HG02943 (cell line): Measurements from ENCODE around the gene SLC2A11.

ENCODE experiments used
- ATAC-seq: cut with Tn5 transposase; IDR thresholded peaks from one replicate; pipeline ENCODE4 v1.9.1; 2021; ENCODE audit warnings: mild to moderate bottlenecking, low read depth, moderate library complexity; ENCODE audit not compliant: unreplicated experiment

SLC2A11 gene, protein sequence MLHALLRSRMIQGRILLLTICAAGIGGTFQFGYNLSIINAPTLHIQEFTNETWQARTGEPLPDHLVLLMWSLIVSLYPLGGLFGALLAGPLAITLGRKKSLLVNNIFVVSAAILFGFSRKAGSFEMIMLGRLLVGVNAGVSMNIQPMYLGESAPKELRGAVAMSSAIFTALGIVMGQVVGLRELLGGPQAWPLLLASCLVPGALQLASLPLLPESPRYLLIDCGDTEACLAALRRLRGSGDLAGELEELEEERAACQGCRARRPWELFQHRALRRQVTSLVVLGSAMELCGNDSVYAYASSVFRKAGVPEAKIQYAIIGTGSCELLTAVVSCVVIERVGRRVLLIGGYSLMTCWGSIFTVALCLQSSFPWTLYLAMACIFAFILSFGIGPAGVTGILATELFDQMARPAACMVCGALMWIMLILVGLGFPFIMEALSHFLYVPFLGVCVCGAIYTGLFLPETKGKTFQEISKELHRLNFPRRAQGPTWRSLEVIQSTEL

DNA sequence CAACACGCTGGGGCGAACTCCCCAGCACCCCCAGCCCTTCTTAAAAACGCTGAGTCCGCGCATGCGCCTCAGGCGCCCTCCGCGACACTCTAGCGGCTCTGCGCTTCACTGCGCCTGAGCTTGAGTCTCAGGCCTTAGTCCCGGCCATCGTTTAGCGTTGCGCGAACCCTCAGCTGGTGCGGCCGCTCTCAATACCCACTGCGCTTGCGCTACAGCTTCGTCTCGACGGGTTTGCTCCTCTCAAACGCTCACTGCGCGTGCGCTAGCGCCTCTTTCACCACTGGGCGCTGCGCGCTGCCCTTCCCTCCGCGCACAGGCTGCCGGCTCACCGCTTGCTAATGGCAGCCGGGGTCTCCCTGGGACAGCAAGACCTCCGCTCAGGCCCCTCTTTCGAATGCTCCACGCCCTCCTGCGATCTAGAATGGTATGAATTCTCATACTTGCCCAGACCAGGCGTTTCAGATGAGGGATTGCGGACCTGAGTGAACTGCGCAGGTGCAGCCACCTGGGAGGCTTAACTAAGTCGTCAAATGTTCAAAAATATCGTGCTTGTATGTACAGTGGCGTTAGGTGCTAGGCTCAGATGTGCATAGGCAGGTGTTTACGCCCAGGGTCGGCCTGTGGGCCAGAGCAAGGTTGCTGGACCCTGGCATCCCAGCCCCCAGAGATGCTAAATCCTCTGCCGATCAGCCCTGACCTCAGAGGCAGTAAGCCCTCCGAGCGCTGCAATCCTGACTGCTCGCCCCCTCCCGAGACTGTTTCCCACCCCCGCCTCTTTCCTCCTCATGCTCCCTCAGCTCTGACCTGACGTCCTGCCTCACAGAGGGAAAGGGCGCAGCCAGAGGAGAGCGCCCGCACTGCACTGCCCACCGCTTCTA is at the start of gene SLC2A11:
Gene SLC2A11, plus strand, starts transcription at position 270 of the 878 bp plus-strand sequence. Its CDS starts 125 bp downstream, at position 395.
- ATAC-seq = peak; percentile 95

DNA sequence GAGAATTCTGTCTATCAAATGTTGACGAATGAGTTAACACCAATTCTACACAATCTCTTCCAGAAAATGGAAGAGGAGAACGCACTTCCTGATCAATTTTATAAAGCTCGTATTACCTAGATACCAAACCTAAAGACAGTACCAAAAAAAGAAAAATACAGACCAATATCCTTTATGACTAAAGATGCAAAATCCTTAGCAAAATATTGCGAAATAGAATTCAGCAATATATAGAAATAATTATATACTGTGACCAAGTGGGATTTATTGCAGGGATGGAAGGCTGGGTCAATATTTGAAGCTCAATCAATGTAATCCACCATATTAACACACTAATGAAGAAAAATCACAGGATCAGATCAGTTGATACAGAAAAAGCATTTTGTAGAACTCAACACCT is 45.3 kb upstream of the SLC2A11 start:
- ATAC-seq = no peak

DNA sequence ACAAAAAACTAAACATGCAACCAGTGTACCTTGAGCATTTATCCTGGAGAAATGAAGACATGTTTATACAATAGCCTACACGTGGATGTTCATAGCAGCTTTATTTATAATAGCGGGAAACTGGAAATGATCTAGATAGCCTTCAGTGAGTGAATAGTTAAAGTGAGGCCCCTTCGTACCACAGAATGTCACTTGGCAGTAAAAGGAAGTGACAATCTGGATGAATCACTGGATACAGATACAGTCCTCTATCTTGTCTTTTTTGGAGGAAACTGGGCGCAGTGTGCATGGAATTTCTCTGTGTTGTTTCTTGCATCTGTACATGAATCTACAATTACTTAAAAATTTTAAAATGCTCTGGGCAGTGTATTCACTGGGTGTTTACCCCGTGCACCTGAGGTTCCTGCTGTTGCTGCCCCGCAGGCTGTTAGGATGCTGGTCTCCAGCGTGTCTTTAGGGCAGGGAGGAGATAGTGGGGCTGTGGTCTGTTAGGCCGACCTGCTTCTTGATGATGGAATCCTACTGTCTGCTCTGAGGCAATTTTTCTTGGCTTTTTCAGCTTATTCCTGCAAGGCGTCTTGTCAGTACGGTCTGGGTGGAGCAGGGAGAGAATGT is 42.0 kb upstream of the SLC2A11 start:
- ATAC-seq = no peak

DNA sequence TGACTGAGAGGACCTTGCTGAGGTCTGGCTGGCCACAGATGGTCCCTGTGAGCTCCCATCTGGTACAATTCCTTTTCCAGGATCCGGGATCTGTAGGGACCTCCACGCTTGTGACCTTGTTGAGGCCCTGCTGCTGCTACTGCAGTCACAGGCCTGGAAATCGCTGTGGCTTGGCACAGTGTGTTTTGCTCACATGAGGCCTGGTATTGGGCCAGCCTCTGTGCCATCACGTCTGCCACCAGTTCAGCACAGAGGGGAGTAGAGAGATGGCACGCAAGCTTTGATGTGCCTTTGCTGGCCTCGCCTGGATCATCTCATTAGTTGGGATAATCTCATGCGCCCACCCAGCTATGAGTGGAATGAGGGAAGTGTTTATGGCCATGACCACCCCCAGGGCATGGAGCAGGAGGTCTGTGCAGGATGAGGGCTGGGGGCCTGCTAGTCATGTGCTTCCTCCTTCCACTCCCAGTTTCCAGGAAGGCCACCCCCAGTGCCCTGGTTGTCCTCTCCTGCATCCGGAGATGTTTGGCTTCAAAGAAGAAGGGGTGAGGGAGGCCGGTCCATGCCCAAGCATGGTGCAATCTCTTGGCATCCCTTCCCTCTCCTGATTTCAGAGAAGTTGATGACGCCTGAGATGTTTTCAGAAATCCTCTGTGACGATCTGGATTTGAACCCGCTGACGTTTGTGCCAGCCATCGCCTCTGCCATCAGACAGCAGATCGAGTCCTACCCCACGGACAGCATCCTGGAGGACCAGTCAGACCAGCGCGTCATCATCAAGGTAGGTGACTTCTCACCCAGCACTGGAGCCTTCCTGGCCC is 41.3 kb upstream of the SLC2A11 start:
- ATAC-seq = no peak

DNA sequence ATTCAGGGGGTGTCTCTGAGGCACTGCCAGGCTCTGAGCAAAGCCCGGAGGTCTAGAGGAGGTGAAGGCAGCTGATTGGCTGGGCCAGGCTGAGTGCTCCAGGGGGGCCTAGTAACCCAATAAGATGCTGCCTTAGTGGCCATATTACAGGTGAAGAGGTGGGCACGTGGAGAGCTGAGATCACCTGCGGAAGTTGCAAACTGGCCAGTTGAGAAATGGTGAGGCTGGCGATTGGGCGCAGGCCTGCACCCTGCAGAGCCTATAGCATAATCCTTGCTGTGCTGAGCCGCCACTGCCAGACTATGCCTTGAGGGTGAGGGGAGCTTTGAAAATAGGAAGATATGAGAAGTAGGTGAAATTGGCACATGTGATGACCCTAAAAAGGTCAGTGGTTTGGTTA is 40.5 kb upstream of the SLC2A11 start:
- no peak for ATAC-seq

DNA sequence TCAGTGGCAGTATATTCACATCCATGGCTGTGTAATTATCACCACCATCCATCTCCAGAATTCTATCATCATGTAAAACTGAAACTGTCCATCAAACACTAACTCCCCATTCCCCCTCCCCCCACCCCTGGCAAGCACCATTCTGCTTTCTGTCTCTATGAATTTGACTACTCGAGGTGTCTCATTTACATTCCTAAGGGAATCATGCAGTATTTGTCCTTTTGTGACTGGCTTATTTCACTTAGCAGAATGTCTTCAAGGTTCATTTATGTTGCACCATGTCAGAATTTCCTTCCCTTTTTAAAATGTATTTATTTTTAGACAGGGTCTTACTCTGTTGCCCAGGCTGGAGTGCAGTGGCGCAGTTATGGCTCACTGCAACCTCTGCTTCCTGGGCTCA is 39.1 kb upstream of the SLC2A11 start:
- no peak for ATAC-seq

DNA sequence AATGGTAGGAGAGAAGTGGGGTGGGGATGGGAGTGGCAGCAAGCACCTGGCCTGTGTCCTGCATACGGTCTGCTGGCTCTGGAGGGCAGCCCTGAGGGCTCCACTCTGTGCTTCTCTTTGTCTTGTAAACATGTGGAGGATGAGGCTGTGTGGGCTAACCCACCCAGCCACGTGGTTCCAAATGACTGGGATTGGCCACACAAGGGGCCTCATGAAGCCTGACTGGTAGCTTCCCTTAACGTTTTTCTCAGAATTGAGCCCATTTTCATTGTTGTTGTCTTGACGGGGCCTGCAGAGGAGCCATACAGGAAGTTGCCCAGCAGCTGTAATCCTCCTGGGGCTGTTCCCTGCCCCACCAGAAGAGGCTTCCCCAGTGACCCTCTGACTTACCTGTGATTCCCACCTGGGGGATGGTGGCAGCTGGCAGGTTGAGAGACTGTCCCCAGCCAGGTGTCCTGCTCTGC is 36.9 kb upstream of the SLC2A11 start:
- no peak for ATAC-seq

DNA sequence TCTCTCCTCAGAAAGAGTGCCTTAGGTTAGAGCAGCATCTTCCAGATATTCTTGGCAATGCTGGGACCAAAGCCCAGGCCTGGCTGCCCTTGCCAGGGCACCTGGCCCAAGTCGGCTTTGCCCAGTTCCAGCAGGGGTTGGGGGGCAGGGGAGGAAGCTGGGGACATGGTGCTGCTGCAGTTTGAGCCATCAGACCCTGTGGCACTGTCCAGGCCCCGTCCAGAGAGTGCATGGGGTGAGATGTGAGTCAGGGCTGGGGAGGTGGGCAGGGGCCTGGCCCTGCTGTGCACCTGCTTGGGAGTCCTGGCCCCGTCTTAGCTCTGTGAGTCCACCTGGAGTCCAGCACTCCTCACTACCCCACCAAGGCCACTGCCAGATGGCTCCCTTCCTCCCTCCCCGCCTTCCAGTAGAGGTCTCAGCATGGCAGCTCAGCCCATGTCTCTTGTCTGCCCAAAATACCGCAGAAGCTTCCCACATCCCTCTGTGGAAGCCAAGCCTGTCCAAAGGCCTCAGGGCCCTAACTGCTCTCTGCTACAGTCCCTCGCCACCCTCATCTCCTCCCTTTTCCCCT is 35.5 kb upstream of the SLC2A11 start:
- ATAC-seq = no peak

DNA sequence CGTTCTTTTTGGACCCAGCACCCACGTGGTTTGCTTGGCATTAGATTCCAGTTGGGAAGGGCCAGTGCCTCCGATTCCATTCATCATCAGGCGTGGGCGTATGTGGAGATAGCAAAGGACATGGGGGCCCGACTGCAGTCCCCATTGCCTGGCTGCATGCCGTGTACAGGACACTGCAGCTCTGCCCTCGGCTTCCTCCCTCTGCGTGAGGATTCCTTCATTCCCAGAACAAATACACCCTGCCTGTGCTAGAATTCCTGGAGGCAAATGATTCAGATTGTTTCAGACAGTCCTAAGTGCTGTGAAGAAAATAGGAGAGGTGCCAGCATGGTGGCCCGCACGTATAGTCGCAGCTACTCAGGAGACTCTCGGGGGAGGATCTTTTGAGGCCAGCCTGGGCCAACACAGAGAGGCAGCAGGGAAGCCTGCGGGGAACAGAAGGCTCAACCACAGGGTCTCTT is 34.3 kb upstream of the SLC2A11 start:
- ATAC-seq = no peak

DNA sequence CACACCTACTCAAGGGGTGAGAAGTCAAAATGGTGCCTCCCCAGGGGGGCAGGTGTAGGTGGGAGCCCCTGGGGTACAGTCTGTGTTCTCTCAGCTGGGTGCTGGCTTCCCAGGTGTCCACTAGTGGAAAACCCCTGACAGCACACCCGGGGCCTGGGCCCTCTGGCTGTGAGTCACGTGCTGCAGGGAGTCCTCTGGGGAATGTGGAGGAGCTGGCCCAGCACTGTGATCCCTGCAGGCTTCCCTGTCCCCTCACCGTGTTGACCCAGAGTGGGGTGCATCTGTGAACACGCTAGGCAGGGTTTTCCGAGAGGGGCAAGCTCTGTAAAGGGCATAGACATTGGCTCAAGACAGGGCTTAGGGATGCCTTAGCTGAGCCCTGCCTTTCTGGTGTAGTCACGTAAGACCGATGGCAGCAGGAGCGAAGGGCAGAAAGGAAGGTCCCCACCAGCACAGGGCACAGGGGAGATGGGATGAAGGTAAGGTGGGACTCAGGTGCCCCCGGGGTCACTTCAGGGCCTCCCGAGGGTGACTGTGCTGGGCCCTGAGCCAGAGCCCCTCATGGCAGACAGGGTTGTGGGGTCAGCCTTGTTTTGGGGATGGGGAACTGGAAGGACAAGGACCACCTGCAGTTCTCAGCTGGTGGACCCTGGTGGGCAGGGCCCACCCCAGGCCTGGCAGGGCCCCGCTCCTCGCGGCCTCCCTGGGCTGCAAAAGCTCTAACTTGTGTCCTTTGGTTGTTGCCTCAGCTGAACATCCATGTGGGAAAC is 33.0 kb upstream of the SLC2A11 start:
- no peak for ATAC-seq

DNA sequence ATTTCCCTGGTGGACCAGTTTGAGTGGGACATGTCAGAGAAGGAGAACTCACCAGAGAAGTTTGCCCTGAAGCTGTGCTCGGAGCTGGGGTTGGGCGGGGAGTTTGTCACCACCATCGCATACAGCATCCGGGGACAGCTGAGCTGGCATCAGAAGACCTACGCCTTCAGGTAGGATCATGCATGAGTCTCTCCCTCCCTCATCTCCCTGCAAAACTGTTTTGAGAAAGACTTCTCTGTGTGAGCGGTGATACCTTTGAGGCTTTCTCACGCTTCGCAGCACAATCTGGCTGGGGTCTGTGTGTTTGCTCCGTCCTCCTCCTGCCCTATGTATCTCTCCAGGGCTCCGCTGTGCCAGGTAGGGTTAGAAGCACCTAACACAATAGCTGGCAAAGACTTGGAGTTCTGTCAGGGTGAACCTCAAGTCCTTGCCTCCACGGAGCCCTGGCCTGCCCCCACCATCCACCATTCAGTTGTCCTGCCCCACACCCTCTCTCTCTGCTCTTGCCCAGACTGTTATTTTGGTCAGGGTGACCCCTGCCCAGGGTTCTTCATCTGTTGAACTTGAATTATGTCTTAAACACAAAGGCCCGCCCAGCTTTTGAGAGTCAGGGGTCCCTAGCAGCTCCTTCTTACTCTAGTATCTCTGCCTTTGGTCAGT is 32.3 kb upstream of the SLC2A11 start:
- no peak for ATAC-seq

DNA sequence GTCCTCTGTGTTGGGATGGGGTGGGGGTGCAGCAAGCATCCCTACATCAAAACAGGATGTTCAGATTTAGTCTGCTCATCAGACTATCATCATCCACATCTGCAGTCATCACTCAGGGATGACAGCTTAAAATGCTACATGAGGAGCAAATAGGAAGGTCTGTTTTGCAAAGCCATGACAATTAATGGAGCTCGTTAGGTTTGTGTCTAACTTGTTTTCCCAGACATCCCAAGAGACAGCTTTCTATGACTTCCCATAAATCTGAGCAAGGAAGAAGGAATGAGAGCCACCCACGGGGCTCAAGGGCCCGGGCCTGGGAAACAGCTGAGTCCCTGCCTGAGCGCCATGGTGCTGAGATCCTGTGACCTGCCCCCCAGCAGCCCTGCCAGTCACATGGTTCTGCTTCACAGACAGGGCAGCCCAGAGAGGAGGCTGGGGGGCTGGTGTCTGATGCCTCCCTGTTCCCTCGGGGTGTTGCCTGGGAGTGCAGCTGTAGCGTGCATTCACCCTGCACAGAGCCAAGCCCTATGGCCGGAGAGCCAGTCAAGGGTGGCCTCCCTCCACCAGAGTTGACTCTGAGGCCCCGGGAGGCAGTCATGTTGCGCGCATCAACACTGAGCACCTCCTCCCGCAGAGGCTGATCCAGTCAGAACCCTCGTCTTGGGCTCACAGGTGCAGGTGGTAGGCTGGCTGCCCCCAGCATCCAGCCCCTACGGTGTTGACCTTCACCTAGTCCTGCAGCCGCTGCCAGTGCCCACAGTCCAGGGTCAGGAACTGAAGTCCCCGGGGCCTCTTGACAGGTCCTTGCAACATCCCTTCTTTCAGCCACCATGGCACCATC is 30.9 kb upstream of the SLC2A11 start:
- no peak for ATAC-seq

DNA sequence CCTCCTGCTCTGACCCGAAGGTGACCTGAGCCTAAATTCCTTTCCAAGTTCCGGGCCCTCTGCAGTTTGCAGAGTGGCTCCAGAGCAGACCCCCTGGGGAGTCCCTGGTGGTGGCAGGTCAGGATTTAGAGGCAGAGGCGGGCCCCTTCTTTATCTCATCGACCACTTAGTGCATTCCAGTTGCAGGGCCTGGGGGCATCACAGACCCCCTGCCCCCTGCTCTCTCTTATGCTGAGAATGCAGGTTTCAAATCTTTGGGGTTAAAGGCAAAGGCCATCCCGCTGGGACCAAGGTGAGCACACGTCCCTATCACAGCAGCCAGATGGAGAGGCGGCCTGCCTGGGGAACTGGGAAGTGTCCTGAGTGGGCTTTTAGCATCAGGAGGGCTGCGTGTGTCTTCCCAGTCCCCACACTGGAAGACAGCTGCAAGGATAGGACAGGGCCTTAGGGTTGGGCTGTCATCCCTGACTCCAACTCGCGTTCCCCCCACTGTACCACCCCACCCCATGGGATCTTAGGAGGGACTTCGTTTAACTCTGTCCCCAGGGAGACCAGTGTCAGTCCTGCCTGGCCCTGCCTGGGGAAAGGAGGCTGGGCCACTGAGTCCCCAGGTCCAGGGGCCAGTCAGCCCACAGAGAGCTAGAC is 30.2 kb upstream of the SLC2A11 start:
- no peak for ATAC-seq

DNA sequence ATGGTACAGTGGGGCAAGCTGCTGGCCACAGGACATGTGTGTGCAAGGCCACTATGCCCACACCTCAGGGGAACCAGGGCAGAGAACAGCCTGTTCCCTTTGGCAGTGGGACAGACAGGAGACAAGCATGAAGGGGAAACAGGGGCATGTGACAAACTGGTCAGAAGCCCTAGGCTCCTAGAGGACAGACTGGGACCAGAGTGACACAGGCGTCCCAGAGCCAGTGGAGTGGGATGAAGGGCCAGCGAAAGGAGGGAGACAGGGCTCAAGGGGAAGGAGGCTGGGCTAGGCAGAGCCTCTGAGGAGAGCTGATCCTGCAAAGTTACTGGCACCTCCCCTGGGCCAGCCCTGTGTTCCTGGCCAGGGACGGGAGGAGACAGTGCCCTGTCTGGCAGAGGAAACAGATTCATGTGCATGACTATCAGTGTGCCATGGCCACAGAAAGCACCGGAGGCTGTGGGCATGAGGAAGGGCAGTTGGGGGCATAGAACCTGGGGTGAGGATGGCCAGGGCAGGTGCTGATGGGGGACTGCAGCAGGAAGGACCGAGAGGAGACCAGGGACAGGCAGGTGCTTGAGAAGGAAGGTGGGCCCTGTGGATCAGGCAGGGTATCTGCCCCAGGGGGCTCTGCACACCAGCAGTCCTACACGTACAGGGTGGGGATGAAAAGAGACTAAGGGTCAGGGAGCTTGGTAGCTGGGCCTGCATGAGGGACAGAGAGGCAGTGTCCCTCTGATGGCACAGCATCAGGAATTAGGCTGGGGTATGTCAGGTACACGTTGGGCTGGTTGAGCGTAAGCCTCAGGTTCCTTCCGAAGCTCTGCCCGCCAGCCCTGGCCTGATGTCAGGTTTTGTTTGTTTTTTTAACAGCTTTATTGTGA is 28.6 kb upstream of the SLC2A11 start:
- ATAC-seq = no peak

DNA sequence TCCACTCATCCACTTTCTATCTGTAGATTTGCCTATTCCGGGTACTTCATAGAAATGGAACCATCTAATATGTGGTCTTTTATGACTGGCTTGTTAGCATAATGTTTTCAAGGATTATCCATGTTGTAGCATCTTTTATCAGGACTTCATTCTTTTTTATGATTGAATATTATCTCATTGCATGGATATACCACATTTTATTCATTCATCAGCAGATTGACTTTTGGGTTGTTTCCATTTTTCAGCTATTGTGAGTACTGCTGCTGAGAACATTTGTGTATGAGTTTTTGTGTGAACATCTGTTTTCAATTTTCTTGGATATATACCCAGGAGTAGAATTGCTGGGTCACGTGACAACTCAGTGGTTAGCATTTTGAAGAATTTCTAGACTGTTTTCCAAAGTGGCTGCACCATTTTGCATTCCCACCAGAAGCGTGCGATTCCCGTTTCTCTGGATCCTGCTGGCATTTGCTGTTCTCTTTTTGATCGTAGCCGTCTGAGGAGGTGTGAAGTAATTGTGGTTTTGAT is 27.8 kb upstream of the SLC2A11 start:
- no peak for ATAC-seq

DNA sequence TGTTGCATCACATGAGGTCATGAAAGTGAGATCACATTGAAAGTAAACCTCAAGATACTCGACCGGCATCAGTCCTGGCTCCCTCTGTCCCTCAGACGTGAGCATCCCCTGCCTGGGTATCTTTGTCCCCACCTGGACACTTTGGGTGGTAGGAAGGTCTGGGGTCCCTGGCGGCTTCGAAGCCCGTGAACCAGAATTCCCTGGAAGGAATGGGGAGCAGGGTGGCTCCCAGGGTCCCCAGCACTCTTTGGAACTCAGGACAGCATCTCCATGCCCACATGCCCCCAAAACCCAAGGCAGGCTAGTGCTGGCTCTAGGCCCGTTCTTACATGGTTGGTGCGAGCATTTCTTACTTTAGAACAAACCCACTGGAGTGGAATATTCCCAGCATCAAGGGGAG is 26.4 kb upstream of the SLC2A11 start:
- ATAC-seq = no peak
